Mucosa of descending colon (tissue), 3 donors: Measurements from ENCODE around the gene ISL2. TPM values are rescaled to one million over a fixed set of nuclear protein-coding genes. Genes with fewer than 3 reads are reported as not detected.

Experiments used
- ATAC-seq: fragments of 200-7000 bp; cut with Tn5 transposase; one replicate; pipeline ENCODE4 v1.9.1; 2020; ENCODE audit warnings: mild to moderate bottlenecking, moderate library complexity
- DNase-seq, 3 donors: peaks; one replicate each; pipeline ENCODE4 v3.0.0-alpha.2; 2020
- H3K36me3 ChIP-seq: fragments of 200-600 bp; one replicate; pipeline ENCODE4 v1.8.0; 2021; ENCODE audit warnings: low read depth, mild to moderate bottlenecking
- H3K4me1 ChIP-seq: fragments of 200-600 bp; one replicate; pipeline ENCODE4 v1.8.0; 2021; ENCODE audit warnings: low read depth, mild to moderate bottlenecking
- H3K4me3 ChIP-seq: fragments of 200-600 bp; one replicate; pipeline ENCODE4 v1.8.0; 2021; ENCODE audit warnings: mild to moderate bottlenecking
- H3K9me3 ChIP-seq: fragments of 200-600 bp; one replicate; pipeline ENCODE4 v1.8.0; 2021; ENCODE audit warnings: mild to moderate bottlenecking
- CTCF ChIP-seq: fragments of 200-600 bp; IDR thresholded peaks from one replicate; pipeline ENCODE4 v1.8.0; 2022; ENCODE audit warnings: antibody characterized with exemption, mild to moderate bottlenecking
- intact Hi-C, 2 donors: fragments of 100-400 bp; cut with DNase I in 1 of 2; cut with micrococcal nuclease in 1 of 2; formaldehyde crosslinking; loops; one replicate each; pipeline versions ENCODE4 v1.11.0 to v1.11.1; 2022; cut with DNase I, micrococcal nuclease
- total RNA-seq, 3 donors: library from RNA; stranded (reverse); fragmentation: NEBNext Ultra II Directional in 2 of 3; extraction: Animal tissue kit (Norgen Biotek cat#: 25700) in 2 of 3; gene quantifications; one replicate each; pipeline versions ENCODE4 v1.2.1 to v1.2.4, GENCODE V29; 2021 to 2023
- donor health status: DM: no; HTN: no; CAD: no; lungs with moderate emphysema.
- donor health status: DM: no; HTN: no; CAD: no.
- donor health status: DM: no; HTN: yes; CAD: no.

Gene ISL2
- total RNA-seq, 3 donors from 2014 or later, result 0.51 to 2.1 (median 0.87) TPM

- no peaks in the 10 kb centered on the region for H3K36me3 ChIP-seq
- no peak for ATAC-seq
- DNase-seq, result no peak
- TF ChIP-seq CTCF, result no peak
- intact Hi-C loops, result no loop called here
- H3K4me3 ChIP-seq, result no peak overlapping the region
- H3K4me1 ChIP-seq, result peaks cover 3% of the 10 kb centered on the region
- H3K9me3 ChIP-seq, result no peaks in the 10 kb centered on the region
These were observed 23.8 kb downstream of the ISL2 start for GRCh38 chr15:76360416-76360815.

- TF ChIP-seq CTCF, result no peak
- no peaks in the 10 kb centered on the region for H3K9me3 ChIP-seq
- ATAC-seq (no peak), DNase-seq (no peak)
- H3K36me3 ChIP-seq, result no peaks in the 10 kb centered on the region
- peaks cover 21% of the 10 kb centered on the region for H3K4me1 ChIP-seq
- no peak overlapping the region for H3K4me3 ChIP-seq
- intact Hi-C loops, result no loop called here
These were observed 26.7 kb downstream of the ISL2 start for GRCh38 chr15:76363251-76363650.

- no peak overlapping the region for H3K4me3 ChIP-seq
- ATAC-seq (peak; percentile 93), DNase-seq (peak; percentile 65 to 93 (median 86))
- no peaks in the 10 kb centered on the region for H3K9me3 ChIP-seq
- TF ChIP-seq CTCF, result no peak
- no peaks in the 10 kb centered on the region for H3K36me3 ChIP-seq
- intact Hi-C loops, result no loop called here
- peaks cover 24% of the 10 kb centered on the region for H3K4me1 ChIP-seq
These were observed 30.1 kb downstream of the ISL2 start for GRCh38 chr15:76366714-76367113.

GRCh38 chr15:76368122-76368621, 31.6 kb downstream of the ISL2 start:
- H3K4me1 ChIP-seq, result peaks cover 24% of the 10 kb centered on the region
- TF ChIP-seq CTCF, result no peak
- no peaks in the 10 kb centered on the region for H3K9me3 ChIP-seq
- H3K4me3 ChIP-seq, result no peak overlapping the region
- intact Hi-C loops, result no loop called here
- DNase-seq (peak in 1 of 3 donors; percentile 47), ATAC-seq (peak; percentile 62)
- H3K36me3 ChIP-seq, result no peaks in the 10 kb centered on the region

GRCh38 chr15:76376029-76376428, 39.5 kb downstream of the ISL2 start:
- DNase-seq (no peak), ATAC-seq (no peak)
- H3K9me3 ChIP-seq, result no peaks in the 10 kb centered on the region
- H3K4me3 ChIP-seq, result no peak overlapping the region
- intact Hi-C loops, result no loop called here
- H3K4me1 ChIP-seq, result no peaks in the 10 kb centered on the region
- H3K36me3 ChIP-seq, result no peaks in the 10 kb centered on the region
- no peak for TF ChIP-seq CTCF

GRCh38 chr15:76376816-76377215, 40.2 kb downstream of the ISL2 start:
- TF ChIP-seq CTCF, result no peak
- H3K36me3 ChIP-seq, result no peaks in the 10 kb centered on the region
- H3K4me1 ChIP-seq, result no peaks in the 10 kb centered on the region
- H3K9me3 ChIP-seq, result no peaks in the 10 kb centered on the region
- intact Hi-C loops, result no loop called here
- no peak overlapping the region for H3K4me3 ChIP-seq
- no peak for ATAC-seq
- no peak for DNase-seq
